HepG2 (cell line): ENCODE results near the gene PIH1D2. TPM values are rescaled to one million over a fixed set of nuclear protein-coding genes. Genes with fewer than 3 reads are reported as not detected.

Experiments used
- ATAC-seq: fragments of 200-7000 bp; cut with Tn5 transposase; 3 replicates; pipeline ENCODE4 v1.9.1; 2020; ENCODE audit warnings: mild to moderate bottlenecking, moderate library complexity
- BruUV-seq: library from RNA; stranded (reverse); fragments of 400-500 nt; replicated peaks from 2 replicates; lab custom pipeline; 2021; lab: Mats Ljungman, UMichigan
- CTCF ChIA-PET: fragments of 300-600 bp; formaldehyde crosslinking; extraction: SDS; loops from one replicate; lab custom pipeline; 2021; ENCODE audit warnings: low total read pairs, inconsistent platforms, low intra/inter-chr PET ratio; lab: Yijun Ruan, JAX
- POLR2A ChIA-PET: fragments of 350-600 bp; sonication (Branson Sonifier 250); formaldehyde crosslinking; loops from one replicate; lab custom pipeline; 2020; ENCODE audit warnings: antibody characterized with exemption, inconsistent platforms; lab: Yijun Ruan, JAX
- DNase-seq: peaks from one replicate; pipeline ENCODE4 v3.0.0-alpha.2; 2015; ENCODE audit warnings: low spot score
- FAIRE-seq: peaks from 3 replicates; lab custom pipeline; 2011; peaks lifted over from hg19 to GRCh38; lab: Jason Lieb, UNC
- H2AFZ ChIP-seq: one replicate; pipeline ENCODE4 v1.6.1; 2011; ENCODE audit warnings: low read length, inconsistent platforms
- H3K27ac ChIP-seq: fragments of 300-600 bp; 3 replicates; pipeline ENCODE4 v1.8.0; 2011; ENCODE audit warnings: mixed run types, mild to moderate bottlenecking, mixed read lengths, low read length, inconsistent platforms; ENCODE audit not compliant: insufficient read depth; ENCODE audit errors: extremely low read length
- H3K27me3 ChIP-seq, 2 experiments: fragments of 200-600 bp in 1 of 2; 2 replicates in 1 of 2; 3 replicates in 1 of 2; pipeline versions ENCODE4 v1.6.0 to v1.8.0; 2011; ENCODE audit warnings: low read length in 2 of 2, mild to moderate bottlenecking in 2 of 2, moderate library complexity in 2 of 2, inconsistent platforms in 1 of 2; ENCODE audit not compliant: insufficient read depth in 2 of 2, control insufficient read depth in 1 of 2
- H3K36me3 ChIP-seq, 2 experiments: fragments of 200-600 bp in 1 of 2; replicated peaks in 1 of 2; 2 replicates in 1 of 2; 3 replicates in 1 of 2; pipeline versions ENCODE4 v1.5.1 to v1.8.0; 2011; ENCODE audit warnings: low read length in 2 of 2, inconsistent platforms in 1 of 2; ENCODE audit not compliant: insufficient read depth in 2 of 2, control insufficient read depth in 1 of 2
- H3K4me1 ChIP-seq: 2 replicates; pipeline ENCODE4 v1.5.1; 2012; ENCODE audit warnings: low read length, inconsistent platforms; ENCODE audit not compliant: insufficient read depth
- H3K4me2 ChIP-seq: 2 replicates; pipeline ENCODE4 v1.6.0; 2011; ENCODE audit warnings: low read depth, low read length, inconsistent platforms
- H3K4me3 ChIP-seq, 3 experiments: fragments of 200-600 bp in 1 of 3; sonication (generic), shearing (Covaris generic) in 1 of 3; replicated peaks in 1 of 3; 2 replicates each; pipeline ENCODE4 v1.5.1; 2011 to 2016; ENCODE audit warnings: low read length in 3 of 3, inconsistent platforms in 2 of 3, low read depth in 2 of 3, mild to moderate bottlenecking in 2 of 3, control low read depth in 1 of 3, mixed read lengths in 1 of 3; ENCODE audit not compliant: insufficient read depth in 1 of 3
- H3K79me2 ChIP-seq: one replicate; pipeline ENCODE4 v1.6.1; 2011; ENCODE audit warnings: low read length, inconsistent platforms; ENCODE audit not compliant: insufficient read depth
- H3K9ac ChIP-seq: 2 replicates; pipeline ENCODE4 v1.6.0; 2011; ENCODE audit warnings: mild to moderate bottlenecking, low read depth, low read length, inconsistent platforms; ENCODE audit not compliant: insufficient read depth
- H3K9me3 ChIP-seq: 2 replicates; pipeline ENCODE4 v1.5.1; 2012; ENCODE audit warnings: mild to moderate bottlenecking, low read length
- H4K20me1 ChIP-seq: 2 replicates; pipeline ENCODE4 v1.6.0; 2011; ENCODE audit warnings: inconsistent platforms, mild to moderate bottlenecking, low read length, moderate library complexity; ENCODE audit not compliant: insufficient read depth
- DMTF1 ChIP-seq: sonication (generic); formaldehyde crosslinking; IDR thresholded peaks from 2 replicates; pipeline ENCODE4 v1.4.0; 2020; ENCODE audit warnings: mild to moderate bottlenecking, missing genetic modification reagents
- DRAP1 ChIP-seq: IDR thresholded peaks from 2 replicates; pipeline ENCODE4 v1.6.1; 2016; ENCODE audit warnings: missing genetic modification reagents, missing compliant biosample characterization
- GTF2F1 ChIP-seq: fragments of 150-350 bp; IDR thresholded peaks from 2 replicates; pipeline ENCODE4 v1.6.1; 2014; ENCODE audit warnings: low read length
- HNRNPH1 ChIP-seq: fragments of 200-400 bp; formaldehyde crosslinking; optimal IDR thresholded peaks from 2 replicates; pipeline ENCODE3; 2017; ENCODE audit warnings: mild to moderate bottlenecking, low read depth, low read length
- JUN ChIP-seq: sonication (generic); formaldehyde crosslinking; IDR thresholded peaks from 2 replicates; pipeline ENCODE4 v1.4.0; 2020; ENCODE audit warnings: mild to moderate bottlenecking, missing genetic modification reagents
- KDM6A ChIP-seq: IDR thresholded peaks from 2 replicates; pipeline ENCODE4 v1.6.1; 2016; ENCODE audit warnings: low read depth
- MXD1 ChIP-seq: sonication (generic); formaldehyde crosslinking; IDR thresholded peaks from 2 replicates; pipeline ENCODE4 v1.4.0; 2020; ENCODE audit warnings: mild to moderate bottlenecking, missing genetic modification reagents
- MYNN ChIP-seq: sonication (generic); formaldehyde crosslinking; IDR thresholded peaks from 2 replicates; pipeline ENCODE4 v1.4.0; 2020; ENCODE audit warnings: mild to moderate bottlenecking, low read depth, missing genetic modification reagents
- RFXANK ChIP-seq: IDR thresholded peaks from 2 replicates; pipeline ENCODE4 v1.6.1; 2016
- YY1 ChIP-seq: IDR thresholded peaks from 2 replicates; pipeline ENCODE4 v1.6.1; 2011; ENCODE audit warnings: low read length, low read depth, moderate library complexity, mild to moderate bottlenecking; ENCODE audit not compliant: insufficient read depth, insufficient replicate concordance
- ZFP90 ChIP-seq: sonication (generic); formaldehyde crosslinking; IDR thresholded peaks from 2 replicates; pipeline ENCODE4 v1.8.0; 2022; ENCODE audit warnings: missing genetic modification reagents, mild to moderate bottlenecking, inconsistent platforms, borderline replicate concordance
- ZNF256 ChIP-seq: sonication (generic); formaldehyde crosslinking; conservative IDR thresholded peaks from 2 replicates; pipeline ENCODE4 v1.4.0; 2020; ENCODE audit warnings: missing genetic modification reagents
- ZNF280B ChIP-seq: sonication (generic); formaldehyde crosslinking; IDR thresholded peaks from 2 replicates; pipeline ENCODE4 v1.5.0; 2020; ENCODE audit warnings: missing genetic modification reagents, mild to moderate bottlenecking, borderline replicate concordance
- ZNF367 ChIP-seq: sonication (generic); formaldehyde crosslinking; IDR thresholded peaks from 2 replicates; pipeline ENCODE4 v1.4.0; 2020; ENCODE audit warnings: missing genetic modification reagents, borderline replicate concordance
- ZNF441 ChIP-seq: sonication (generic); formaldehyde crosslinking; IDR thresholded peaks from 2 replicates; pipeline ENCODE4 v1.7.0; 2021; ENCODE audit warnings: missing genetic modification reagents, borderline replicate concordance
- ZNF773 ChIP-seq: sonication (generic); formaldehyde crosslinking; IDR thresholded peaks from 2 replicates; pipeline ENCODE4 v1.4.0; 2020; ENCODE audit warnings: missing genetic modification reagents, borderline replicate concordance
- ZNF879 ChIP-seq: sonication (generic); formaldehyde crosslinking; IDR thresholded peaks from 2 replicates; pipeline ENCODE4 v1.8.1; 2023; ENCODE audit warnings: missing genetic modification reagents
- WGBS: methylation state at CpG from one replicate; pipeline ENCODE4 v1.1.6; 2017; ENCODE audit warnings: low lambda C conversion rate; 5-methylcytosine and 5-hydroxymethylcytosine counted together
- in situ Hi-C: cut with HindIII; loops from 2 replicates; pipeline ENCODE4 v1.10.0; 2017; ENCODE audit warnings: low pct_unique_long_range_greater_than_20kb; ENCODE audit not compliant: extremely low pct_ligation_motif_present
- intact Hi-C: fragments of 100-400 bp; cut with micrococcal nuclease; formaldehyde crosslinking; loops from one replicate; pipeline ENCODE4 v1.10.0; 2022; ENCODE audit not compliant: unreplicated experiment
- polyA plus RNA-seq, 8 experiments: library from polyadenylated mRNA; depleted of rRNA in 3 of 8; stranded (reverse) in 7 of 8; unstranded in 1 of 8; fragments of >200 nt; fragmentation: Illumina TruSeq in 4 of 8; extraction: Trizol in 4 of 8; gene quantifications; 2 replicates each; pipeline versions ENCODE4 v1.2.1 to v1.2.3, GENCODE V29; 2011 to 2016; ENCODE audit warnings: low read depth in 4 of 8, missing spikeins in 1 of 8, mixed read lengths in 1 of 8; ENCODE audit not compliant: insufficient read depth in 1 of 8
- total RNA-seq, 5 experiments: library from RNA; depleted of rRNA; stranded (reverse); fragments of >200 nt; fragmentation: Illumina TruSeq; extraction: Trizol; gene quantifications; 2 replicates each; pipeline ENCODE4 v1.2.3, GENCODE V29; 2016; ENCODE audit warnings: low read depth in 1 of 5

The PIH1D2 gene
- total and polyA plus RNA-seq, 2 of the 13 experiments (the other 11 are each of a cell fraction or from before 2014, with no cell fraction given), result 0.49 to 2.7 TPM

GRCh38 chr11:112106070-112106469 lies 32.3 kb upstream of the PIH1D2 start:
- ChIA-PET CTCF (no interaction called here), POLR2A (no interaction called here)
- Histone ChIP-seq H3K36me3 (no peaks in the 10 kb centered on the region), H3K4me2 (no peak overlapping the region), H4K20me1 (no peaks in the 10 kb centered on the region), H3K4me3 (no peak overlapping the region), H3K27ac (no peak overlapping the region), H2AFZ (no peak overlapping the region), H3K9ac (no peak overlapping the region), H3K9me3 (no peaks in the 10 kb centered on the region), H3K4me1 (no peaks in the 10 kb centered on the region), H3K79me2 (no peaks in the 10 kb centered on the region), H3K27me3 (no peaks in the 10 kb centered on the region)
- TF ChIP-seq ZNF441 (no peak), DRAP1 (CRISPR knock-in tag) (no peak), KDM6A (CRISPR knock-in tag) (no peak), MXD1 (CRISPR knock-in tag) (no peak), ZFP90 (CRISPR knock-in tag) (no peak), GTF2F1 (no peak), ZNF367 (CRISPR knock-in tag) (no peak), RFXANK (no peak), HNRNPH1 (no peak), JUN (no peak)
- intact Hi-C loops, result no loop called here
- no peak for DNase-seq
- no peak for FAIRE-seq
- no TSS peak for BruUV-seq
- 98% methylated on average over 8 of the region's 8 CpGs for WGBS
- in situ Hi-C loops, result no loop called here
- no peak for ATAC-seq

- Histone ChIP-seq H3K79me2 (no peaks in the 10 kb centered on the region), H3K27me3 (no peaks in the 10 kb centered on the region), H3K36me3 (no peaks in the 10 kb centered on the region), H3K9me3 (no peaks in the 10 kb centered on the region), H3K4me3 (no peak overlapping the region), H3K4me2 (no peak overlapping the region), H3K27ac (no peak overlapping the region), H3K4me1 (no peaks in the 10 kb centered on the region), H2AFZ (no peak overlapping the region), H4K20me1 (no peaks in the 10 kb centered on the region), H3K9ac (no peak overlapping the region)
- FAIRE-seq (no peak), DNase-seq (no peak), ATAC-seq (no peak)
- CTCF ChIA-PET, result no interaction called here
- no TSS peak for BruUV-seq
- intact Hi-C loops, result no loop called here
- in situ Hi-C loops, result no loop called here
- 96% methylated on average over 6 of the region's 6 CpGs for WGBS
- POLR2A ChIA-PET, result no interaction called here
- TF ChIP-seq ZNF256 (CRISPR knock-in tag) (no peak), ZNF280B (CRISPR knock-in tag) (no peak), MYNN (CRISPR knock-in tag) (no peak), DMTF1 (CRISPR knock-in tag) (no peak), ZNF773 (no peak), ZNF879 (CRISPR knock-in tag) (no peak), YY1 (no peak)
These were observed 29.6 kb upstream of the PIH1D2 start for GRCh38 chr11:112103446-112103845.
